HFF-Myc (cell line): ENCODE measurements around the gene PHC3.
"Not testable (repeated sequence)": the region's sequence is repeated elsewhere in the genome, so short reads cannot be mapped to it uniquely, and the experiment has no call there.

Experiments used
- DNase-seq: peaks from one replicate; pipeline ENCODE4 v3.0.0-alpha.2; 2011; ENCODE audit warnings: low read depth; ENCODE audit errors: extremely low read depth
- H3K4me3 ChIP-seq: replicated peaks from 2 replicates; pipeline ENCODE4 v1.5.1; 2011; ENCODE audit warnings: low read depth, mild to moderate bottlenecking, control low read depth, low read length
- CTCF ChIP-seq: IDR thresholded peaks from 2 replicates; pipeline ENCODE4 v1.5.1; 2012; ENCODE audit warnings: mild to moderate bottlenecking, low read depth, low read length, control low read depth; ENCODE audit errors: missing control alignments

The PHC3 gene

DNA sequence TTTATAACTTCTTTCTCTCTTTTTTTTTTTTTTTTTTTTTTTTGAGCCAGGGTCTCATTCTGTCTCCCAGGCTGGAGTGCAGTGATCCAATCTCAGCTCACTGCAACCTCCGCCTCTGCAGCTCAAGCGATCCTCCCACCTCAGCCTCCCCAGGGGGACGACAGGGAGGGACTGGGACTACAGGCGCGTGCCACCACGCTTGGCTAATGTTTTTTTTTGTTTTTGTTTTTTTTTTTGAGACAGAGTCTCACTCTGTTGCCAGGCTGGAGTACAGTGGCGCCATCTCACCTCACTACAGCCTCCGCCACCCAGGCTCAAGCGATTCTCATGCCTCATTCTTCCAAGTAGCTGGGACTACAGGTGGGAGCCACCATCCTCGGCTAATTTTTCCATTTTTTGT, 23.0 kb upstream of the PHC3 start:
- no peak for TF ChIP-seq CTCF
- no peak for DNase-seq
- no peak overlapping the region for H3K4me3 ChIP-seq

DNA sequence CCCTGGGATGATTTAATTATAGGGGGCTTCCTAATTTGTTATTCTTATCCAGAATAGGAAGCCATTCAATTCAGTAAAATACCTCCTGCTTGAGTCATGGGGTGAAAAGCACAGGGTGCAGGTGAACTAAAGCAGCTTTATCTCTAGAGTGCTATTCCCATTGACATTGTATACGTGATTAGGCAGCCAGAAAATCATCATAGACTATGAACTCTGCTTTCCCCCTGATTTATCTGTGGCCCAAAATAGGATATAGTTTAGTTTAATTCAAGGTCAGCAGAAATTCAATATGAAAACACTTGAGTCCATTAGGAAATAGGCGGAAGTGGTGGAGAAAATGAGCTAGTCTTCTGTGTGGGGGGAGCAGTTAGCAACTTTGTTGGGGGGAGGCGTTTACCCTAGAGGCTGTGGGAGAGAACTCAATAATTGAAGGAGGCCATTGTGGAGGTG, 22.5 kb upstream of the PHC3 start:
- TF ChIP-seq CTCF = no peak
- no peak overlapping the region for H3K4me3 ChIP-seq
- no peak for DNase-seq

- TF ChIP-seq CTCF = no peak
- no peak for DNase-seq
- H3K4me3 ChIP-seq = no peak overlapping the region
Observed at GRCh38 chr3:170203457-170203856, 21.9 kb upstream of the PHC3 start.

DNA sequence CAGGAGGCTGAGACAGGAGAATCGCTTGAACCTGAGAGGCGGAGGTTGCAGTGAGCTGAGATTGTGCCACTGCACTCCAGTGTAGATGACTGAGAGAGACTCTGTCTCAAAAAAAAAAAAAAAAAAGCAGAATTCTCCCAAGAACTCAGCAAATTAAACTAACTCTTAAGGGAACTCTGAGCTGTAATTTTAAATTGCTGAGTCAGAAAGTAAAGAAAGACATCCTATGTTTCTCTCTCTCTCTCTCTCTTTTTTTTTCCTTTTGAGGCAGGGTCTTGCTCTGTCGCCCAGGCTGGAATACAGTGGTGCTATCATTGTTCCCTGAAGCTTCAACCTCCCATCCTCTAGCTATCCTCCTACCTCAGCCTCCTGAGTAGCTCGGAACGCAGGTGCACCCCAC, 20.0 kb upstream of the PHC3 start:
- no peak overlapping the region for H3K4me3 ChIP-seq
- no peak for DNase-seq
- no peak for TF ChIP-seq CTCF

DNA sequence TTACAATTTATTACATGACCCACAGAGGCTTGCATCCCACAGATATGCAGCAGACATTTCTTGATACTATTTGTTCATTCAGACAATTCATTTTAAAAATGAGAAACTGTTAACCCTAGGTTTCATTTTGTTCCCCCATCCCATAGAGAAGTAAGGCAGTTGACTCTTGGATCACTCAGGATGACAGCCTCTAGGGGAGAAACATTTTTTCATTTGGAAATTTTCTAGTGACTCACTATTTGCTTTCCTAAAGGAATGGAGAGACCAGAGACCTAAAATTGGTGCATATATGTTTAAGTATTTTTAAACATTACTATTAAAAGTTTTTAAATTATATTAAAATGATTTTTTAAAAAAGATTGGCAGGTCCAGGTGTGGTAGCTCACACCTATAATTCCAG, 19.5 kb upstream of the PHC3 start:
- H3K4me3 ChIP-seq = no peak overlapping the region
- no peak for TF ChIP-seq CTCF
- no peak for DNase-seq

GRCh38 chr3:170196833-170197232, 15.3 kb upstream of the PHC3 start:
- H3K4me3 ChIP-seq = no peak overlapping the region
- DNase-seq = no peak
- no peak for TF ChIP-seq CTCF

DNA sequence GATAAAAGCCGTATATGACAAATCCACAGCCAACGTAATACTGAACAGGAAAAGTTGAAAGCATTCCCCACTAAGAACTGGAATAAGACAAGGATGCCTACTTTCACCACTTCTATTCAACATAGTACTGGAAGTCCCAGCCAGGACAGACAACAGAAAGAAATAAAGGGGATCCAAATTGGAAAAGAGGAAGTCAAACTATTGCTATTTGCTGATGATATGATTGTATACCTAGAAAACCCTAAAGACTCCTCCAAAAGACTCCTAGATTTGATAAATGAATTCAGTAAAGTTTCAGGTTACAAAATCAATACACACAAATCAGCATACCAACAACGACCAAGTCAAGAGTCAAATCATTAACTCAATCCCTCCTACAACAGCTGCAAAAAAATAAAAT, 14.2 kb upstream of the PHC3 start:
- DNase-seq, H3K4me3 ChIP-seq: not testable (repeated sequence)
